GM10248 (cell line): ENCODE results near the gene PCBP4.

Experiments used
- CTCF ChIA-PET: fragments of 300-600 bp; sonication (Branson Sonifier 250); formaldehyde crosslinking; extraction: SDS; loops from one replicate; lab custom pipeline; 2021; ENCODE audit warnings: antibody characterized with exemption; lab: Yijun Ruan, JAX
- POLR2A ChIA-PET: fragments of 350-650 bp; sonication (Branson Sonifier 250); formaldehyde crosslinking; extraction: SDS; loops from one replicate; lab custom pipeline; 2020; ENCODE audit warnings: antibody characterized with exemption; lab: Yijun Ruan, JAX
- DNase-seq: peaks from one replicate; pipeline ENCODE4 v3.0.0; 2012; ENCODE audit errors: extremely low spot score
- TF ChIP-seq, protein P1 (sequence below): IDR thresholded peaks from 2 replicates; pipeline ENCODE4 v1.5.1; 2012; ENCODE audit warnings: mild to moderate bottlenecking, low read depth; ENCODE audit errors: extremely low read depth, missing control alignments, control extremely low read depth

The PCBP4 gene

DNA sequence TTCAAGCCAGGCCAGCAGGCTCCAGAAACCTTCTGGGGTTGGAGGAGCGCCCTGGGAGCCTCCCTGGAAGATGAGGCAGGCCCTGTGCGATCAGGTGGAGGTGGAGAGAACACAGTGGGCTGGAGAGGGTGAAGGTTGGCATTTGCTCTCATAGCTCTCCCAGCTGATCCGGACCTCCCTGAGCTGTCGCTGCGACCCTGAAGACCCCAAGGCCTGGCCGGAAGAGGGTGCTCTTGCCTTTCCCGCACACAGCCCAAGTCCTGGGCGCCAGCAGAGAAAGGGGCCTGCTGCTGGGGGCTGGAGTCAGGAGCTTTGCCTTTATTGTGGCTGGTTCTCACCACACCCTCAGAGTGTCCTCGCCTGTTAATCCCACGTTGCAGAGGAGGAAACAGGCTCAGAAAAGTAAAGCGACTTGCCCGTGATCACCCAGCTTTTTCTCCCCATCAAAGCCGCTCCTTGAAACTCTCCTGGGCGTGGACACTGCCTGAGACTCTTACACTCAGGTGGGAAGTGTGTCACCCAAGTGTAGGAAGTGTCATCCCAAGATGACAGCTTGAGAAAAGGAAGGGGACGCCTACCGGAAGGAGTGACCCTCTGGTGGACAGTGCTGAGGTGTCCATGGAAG, 37.0 kb upstream of the PCBP4 start:
- CTCF ChIA-PET: interaction anchor here (0.8 to 6.4 kb wide), 9 partner anchors 9 to 155 kb away, joined by 3 to 172 read pairs (median 22); partner anchors contain the start of genes DUSP7 and RPL29
- DNase-seq: no peak
- TF ChIP-seq, protein P1, sequence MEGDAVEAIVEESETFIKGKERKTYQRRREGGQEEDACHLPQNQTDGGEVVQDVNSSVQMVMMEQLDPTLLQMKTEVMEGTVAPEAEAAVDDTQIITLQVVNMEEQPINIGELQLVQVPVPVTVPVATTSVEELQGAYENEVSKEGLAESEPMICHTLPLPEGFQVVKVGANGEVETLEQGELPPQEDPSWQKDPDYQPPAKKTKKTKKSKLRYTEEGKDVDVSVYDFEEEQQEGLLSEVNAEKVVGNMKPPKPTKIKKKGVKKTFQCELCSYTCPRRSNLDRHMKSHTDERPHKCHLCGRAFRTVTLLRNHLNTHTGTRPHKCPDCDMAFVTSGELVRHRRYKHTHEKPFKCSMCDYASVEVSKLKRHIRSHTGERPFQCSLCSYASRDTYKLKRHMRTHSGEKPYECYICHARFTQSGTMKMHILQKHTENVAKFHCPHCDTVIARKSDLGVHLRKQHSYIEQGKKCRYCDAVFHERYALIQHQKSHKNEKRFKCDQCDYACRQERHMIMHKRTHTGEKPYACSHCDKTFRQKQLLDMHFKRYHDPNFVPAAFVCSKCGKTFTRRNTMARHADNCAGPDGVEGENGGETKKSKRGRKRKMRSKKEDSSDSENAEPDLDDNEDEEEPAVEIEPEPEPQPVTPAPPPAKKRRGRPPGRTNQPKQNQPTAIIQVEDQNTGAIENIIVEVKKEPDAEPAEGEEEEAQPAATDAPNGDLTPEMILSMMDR: peak; percentile 33
- POLR2A ChIA-PET: interaction anchor here (1.2 kb wide), 1 partner anchor 8 kb away, joined by 3 read pairs; the partner anchor contains the start of gene RPL29

DNA sequence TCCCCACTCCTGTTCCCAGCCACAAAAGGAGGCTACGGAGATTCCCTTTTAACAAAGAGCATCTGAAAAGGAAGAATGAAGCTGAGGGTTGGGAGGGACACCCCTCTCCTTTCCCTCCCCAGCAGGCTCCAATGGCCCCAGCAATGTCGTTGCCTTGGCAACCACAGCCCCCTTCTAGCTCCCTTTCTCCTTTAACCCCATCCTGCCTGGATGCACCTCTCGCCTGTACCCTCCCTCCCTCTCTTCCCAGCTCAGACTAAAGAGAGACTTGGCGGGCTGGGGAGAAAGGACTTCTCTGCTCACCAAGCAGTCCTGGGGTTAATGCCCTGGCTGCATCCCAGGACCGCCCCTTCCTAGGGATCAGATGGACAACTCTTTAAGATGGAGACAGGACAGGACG, 35.5 kb upstream of the PCBP4 start:
- POLR2A ChIA-PET: no interaction called here

DNA sequence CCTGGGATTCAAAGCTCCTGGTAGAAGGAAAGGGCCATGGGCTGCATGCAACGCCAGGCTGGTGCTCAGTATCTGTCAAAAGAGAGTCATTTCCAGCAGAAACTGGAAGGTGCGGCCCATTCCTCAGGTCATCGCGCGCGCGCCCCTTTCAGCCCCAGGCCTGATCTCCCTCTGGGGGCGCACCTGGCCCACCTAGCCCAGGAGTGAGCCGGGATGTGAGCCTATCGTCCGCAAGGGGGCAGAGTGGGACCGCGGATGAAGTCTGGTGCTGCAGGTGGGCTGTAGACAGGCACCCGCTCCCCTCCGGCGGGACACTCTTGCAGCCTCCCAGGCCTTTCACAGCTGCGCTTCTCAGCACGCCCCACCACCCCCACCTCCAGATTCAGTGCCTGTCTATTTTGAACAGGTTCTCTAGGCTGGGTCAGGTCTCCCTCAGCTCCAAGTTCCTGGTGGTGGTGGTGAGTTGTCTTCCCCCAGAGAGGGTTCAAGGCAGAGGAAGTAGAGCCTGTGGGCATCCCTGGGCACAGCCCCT, 34.3 kb upstream of the PCBP4 start:
- CTCF ChIA-PET: interaction anchor here (0.6 to 6.4 kb wide), 44 partner anchors 9 to 445 kb away, joined by 3 to 172 read pairs (median 5); partner anchors contain the start of genes ABHD14A, ABHD14B, ACY1 and DUSP7
- TF ChIP-seq, protein P1: peak; percentile 99
- DNase-seq: peak; percentile 94
- POLR2A ChIA-PET: interaction anchor here (0.6 to 0.7 kb wide), 2 partner anchors 69 to 247 kb away, joined by 6 read pairs; no protein-coding TSS in a partner anchor

More for the DNA sequence above, 35.5 kb upstream of the PCBP4 start:
- CTCF ChIA-PET: interaction anchor here (0.7 to 6.4 kb wide), 24 partner anchors 11 to 444 kb away, joined by 3 to 172 read pairs (median 6); partner anchors contain the start of genes ABHD14A, ABHD14B, ACY1 and DUSP7
- TF ChIP-seq, protein P1: no peak
- DNase-seq: no peak

DNA sequence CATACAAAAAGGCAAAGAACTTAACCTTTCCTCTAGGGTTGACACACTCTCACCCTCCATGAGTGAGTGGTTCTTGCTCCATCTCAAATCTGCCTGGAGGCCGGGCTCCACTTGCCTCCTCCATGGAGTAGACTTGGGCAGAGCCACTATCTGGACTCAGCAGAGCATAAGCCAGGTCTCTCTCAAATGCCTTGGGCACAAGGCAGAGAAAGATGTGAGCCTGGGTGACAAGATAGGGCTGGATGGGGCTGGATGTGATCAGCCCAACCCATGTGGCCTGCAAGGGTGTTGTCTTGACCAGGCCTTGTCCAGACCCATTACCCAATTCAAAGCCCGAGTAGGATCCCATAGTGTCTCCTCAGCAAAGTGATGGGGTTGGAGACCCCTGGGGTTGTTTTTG, 32.6 kb upstream of the PCBP4 start:
- CTCF ChIA-PET: interaction anchor here (2.1 to 6.4 kb wide), 6 partner anchors 13 to 144 kb away, joined by 9 to 172 read pairs (median 84); partner anchors contain the start of gene DUSP7
- POLR2A ChIA-PET: no interaction called here
- TF ChIP-seq, protein P1: no peak
- DNase-seq: no peak

DNA sequence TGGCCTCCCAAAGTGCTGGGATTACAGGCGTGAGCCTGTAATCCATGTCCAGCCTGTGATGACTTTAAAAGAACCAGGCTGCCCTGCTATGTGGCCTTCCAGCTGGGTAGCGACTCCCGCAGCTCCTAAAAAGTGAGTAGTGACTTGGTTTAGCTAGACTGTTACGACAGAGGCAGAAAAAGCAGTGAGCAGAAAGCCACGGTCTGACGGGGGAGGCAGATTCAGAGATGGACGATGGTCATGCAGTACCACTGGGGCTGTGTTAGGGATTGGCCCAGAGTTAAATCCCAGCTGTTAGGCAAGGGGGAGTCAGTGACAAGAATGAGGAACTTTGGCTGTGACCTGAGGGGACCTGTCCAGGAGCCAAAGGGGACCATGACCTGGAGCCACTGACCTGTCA, 31.5 kb upstream of the PCBP4 start:
- DNase-seq: no peak
- TF ChIP-seq, protein P1: no peak
- ChIA-PET POLR2A (no interaction called here), CTCF (interaction anchor here (0.9 to 2.1 kb wide), 10 partner anchors 15 to 156 kb away, joined by 3 to 17 read pairs (median 4); partner anchors contain the start of genes POC1A and RRP9)

DNA sequence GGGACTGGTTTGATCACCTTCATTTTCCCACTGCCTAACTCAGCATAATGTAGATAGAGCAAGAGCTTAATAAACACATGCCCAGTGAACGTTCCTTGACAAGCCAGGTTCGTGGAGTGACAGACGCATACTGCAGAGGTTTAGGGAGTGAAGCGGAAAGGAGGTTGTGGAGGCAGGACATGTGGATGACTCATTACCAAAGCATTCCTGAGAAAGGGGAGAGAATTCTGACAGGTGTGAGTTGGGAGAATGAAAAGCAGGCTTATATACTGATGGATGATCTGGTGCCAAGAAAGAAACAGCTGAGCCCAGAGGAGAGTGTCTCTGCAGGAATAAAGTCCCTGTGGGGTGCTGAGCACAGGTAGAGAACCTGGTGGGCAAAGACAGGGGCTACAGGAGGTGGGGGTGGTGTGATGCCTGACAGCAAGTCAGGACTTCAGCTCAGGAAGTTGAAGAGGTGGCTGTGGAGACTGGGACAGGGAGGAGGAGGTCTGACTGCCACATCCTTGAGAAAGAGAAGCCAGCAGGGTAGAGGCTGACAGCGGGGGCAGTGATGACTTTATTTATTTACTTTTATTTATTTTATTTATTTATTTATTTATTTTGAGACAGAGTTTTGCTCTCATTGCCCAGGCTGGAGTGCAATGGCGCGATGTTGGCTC, 30.8 kb upstream of the PCBP4 start:
- no peak for DNase-seq
- CTCF ChIA-PET: interaction anchor here (0.9 to 2.1 kb wide), 11 partner anchors 16 to 157 kb away, joined by 3 to 17 read pairs (median 4); partner anchors contain the start of genes POC1A and RRP9
- POLR2A ChIA-PET: no interaction called here
- TF ChIP-seq, protein P1: no peak
